Measurements from ENCODE around the gene NRXN3. TPM values are rescaled to one million over a fixed set of nuclear protein-coding genes. Genes with fewer than 3 reads are reported as not detected.

Gene NRXN3
- total RNA-seq, 1 experiment from 2014 or later, result not detected

- no TSS peak for BruUV-seq (replicated peaks)
Measured at GRCh38 chr14:79584679-79585078, 1414.5 kb downstream of the NRXN3 start.

GRCh38 chr14:79585845-79586244 is 1415.7 kb downstream of the NRXN3 start:
- no peaks in the 10 kb centered on the region for H3K9me3 ChIP-seq (ENCODE audit: control insufficient read depth, insufficient read depth, low read depth, low read length)
- no peak for DNase-seq (ENCODE audit: low read depth, low spot score)
- TF ChIP-seq REST (IDR thresholded peaks at IDR 0.05; ENCODE audit: insufficient read depth in 1 of 2, low read depth in 2 of 2, low read length in 1 of 2) (no peak), CTCF (IDR thresholded peaks at IDR 0.05) (no peak)
- ChIA-PET CTCF (no interaction called here), POLR2A (no interaction called here)
- no peak overlapping the region for H3K4me3 ChIP-seq (ENCODE audit: low read depth in 2 of 2, low read length in 2 of 2)
- no peaks in the 10 kb centered on the region for H3K4me1 ChIP-seq (ENCODE audit: control insufficient read depth, insufficient read depth, low read length)
- in situ Hi-C loops (cut with HindIII; ENCODE audit: low pct_unique_long_range_greater_than_20kb, low sequenced_read_pairs), result no loop called here
- intact Hi-C loops (cut with micrococcal nuclease; ENCODE audit: unreplicated experiment), result no loop called here
- no peaks in the 10 kb centered on the region for H3K36me3 ChIP-seq (ENCODE audit: control insufficient read depth, insufficient read depth, low read length)
- no peaks in the 10 kb centered on the region for H3K27me3 ChIP-seq (ENCODE audit: control insufficient read depth, insufficient read depth, low read length)
- no peak overlapping the region for H3K27ac ChIP-seq (ENCODE audit: low read length)
- no TSS peak for BruUV-seq (replicated peaks)
- no peak for ATAC-seq

More at GRCh38 chr14:79584679-79585078, 1414.5 kb downstream of the NRXN3 start:
- DNase-seq (ENCODE audit: low read depth, low spot score) (no peak), ATAC-seq (no peak)
- no peaks in the 10 kb centered on the region for H3K4me1 ChIP-seq (ENCODE audit: control insufficient read depth, insufficient read depth, low read length)
- H3K36me3 ChIP-seq (ENCODE audit: control insufficient read depth, insufficient read depth, low read length), result no peaks in the 10 kb centered on the region
- no peaks in the 10 kb centered on the region for H3K9me3 ChIP-seq (ENCODE audit: control insufficient read depth, insufficient read depth, low read depth, low read length)
- TF ChIP-seq SIN3A (IDR thresholded peaks at IDR 0.05; ENCODE audit: borderline replicate concordance, insufficient read depth, low read depth, low read length) (no peak), POLR2AphosphoS5 (IDR thresholded peaks at IDR 0.05; ENCODE audit: low read depth, low read length) (no peak), CTCF (IDR thresholded peaks at IDR 0.05) (no peak), REST (IDR thresholded peaks at IDR 0.05; ENCODE audit: insufficient read depth in 1 of 2, low read depth in 2 of 2, low read length in 1 of 2) (no peak), TCF7L2 (IDR thresholded peaks at IDR 0.05; ENCODE audit: low read depth, low read length) (no peak)
- in situ Hi-C loops (cut with HindIII; ENCODE audit: low pct_unique_long_range_greater_than_20kb, low sequenced_read_pairs), result no loop called here
- ChIA-PET CTCF (no interaction called here), POLR2A (no interaction called here)
- H3K27me3 ChIP-seq (ENCODE audit: control insufficient read depth, insufficient read depth, low read length), result no peaks in the 10 kb centered on the region
- intact Hi-C loops (cut with micrococcal nuclease; ENCODE audit: unreplicated experiment), result no loop called here
- no peak overlapping the region for H3K4me3 ChIP-seq (ENCODE audit: low read depth in 2 of 2, low read length in 2 of 2)
- H3K27ac ChIP-seq (ENCODE audit: low read length), result no peak overlapping the region

Data from Panc1 (cell line).